Measurements from ENCODE around the gene BEST3. TPM values are rescaled to one million over a fixed set of nuclear protein-coding genes. Genes with fewer than 3 reads are reported as not detected.

Gene BEST3
- 0.12 TPM in 1 of 2 replicates, not detected in the other for total RNA-seq

GRCh38 chr12:69698769-69699540 lies at the start of gene BEST3:
Gene BEST3 (minus strand): TSS chr12:69699303. CDS start chr12:69697798, 1,505 bp downstream.

GRCh38 chr12:69738351-69739286 lies 39.5 kb upstream of the BEST3 start, which contains the start of gene RAB3IP:
Gene RAB3IP (plus strand): TSS chr12:69738860. CDS start chr12:69755409, 16,549 bp downstream.

GRCh38 chr12:69610729-69611128 lies 88.4 kb downstream of the BEST3 start, which contains the start of gene LRRC10:
Gene LRRC10 (minus strand): TSS chr12:69610907. CDS start chr12:69610838, 69 bp downstream.

Other genes starting within 250 kb of the BEST3 start
- gene FRS2, start 228.9 kb downstream of the BEST3 start, total RNA-seq = 40.2 and 40.7 TPM in 2 replicates
- gene CCT2, start 113.8 kb downstream of the BEST3 start, total RNA-seq = 229 and 445 TPM in 2 replicates
- not detected in 2 replicates for gene LRRC10, start 88.4 kb downstream of the BEST3 start, total RNA-seq
- gene RAB3IP, start 39.6 kb upstream of the BEST3 start, total RNA-seq = 12.7 and 14.1 TPM in 2 replicates
- gene MYRFL, start 125.9 kb upstream of the BEST3 start, total RNA-seq = not detected in 2 replicates

All from uterine smooth muscle cell (primary cell).